B cell (primary cell): ENCODE data around the gene NPEPL1. TPM values are rescaled to one million over a fixed set of nuclear protein-coding genes. Genes with fewer than 3 reads are reported as not detected.

Source experiments
- ATAC-seq: fragments of 200-7000 bp; cut with Tn5 transposase; one replicate; pipeline ENCODE4 v1.10.0; 2021; ENCODE audit warnings: low read depth, mild to moderate bottlenecking, moderate number of reproducible peaks, moderate library complexity
- CTCF ChIA-PET: fragments of 350-600 bp; sonication (Branson Sonifier 250); formaldehyde crosslinking; loops from one replicate; lab custom pipeline; 2021; ENCODE audit warnings: antibody characterized with exemption, inconsistent platforms; lab: Charles Lee
- POLR2A ChIA-PET: fragments of 350-600 bp; sonication (Branson Sonifier 250); formaldehyde crosslinking; loops from one replicate; lab custom pipeline; 2021; ENCODE audit warnings: antibody characterized with exemption; lab: Charles Lee
- DNase-seq: peaks from one replicate; pipeline ENCODE4 v3.0.0; 2013
- H2AFZ ChIP-seq: 2 replicates; pipeline ENCODE4 v1.6.1; 2012; ENCODE audit warnings: mild to moderate bottlenecking, low read depth, low read length; ENCODE audit not compliant: insufficient read depth, poor library complexity, severe bottlenecking
- H3K27ac ChIP-seq, 2 donors: 1 replicate in 1 of 2; 2 replicates in 1 of 2; pipeline ENCODE4 v1.5.1; 2012 to 2013; ENCODE audit warnings: low read length in 2 of 2, mild to moderate bottlenecking in 2 of 2, moderate library complexity in 1 of 2
- H3K27me3 ChIP-seq, 4 experiments: fragments of 200-600 bp in 1 of 4; sonication (generic) in 1 of 4; replicated peaks in 1 of 4; 1 replicate in 2 of 4; 2 replicates in 2 of 4; pipeline versions ENCODE4 v1.6.1 to v1.7.0; 2013 to 2016; ENCODE audit warnings: low read length in 3 of 4, mild to moderate bottlenecking in 2 of 4, mixed read lengths in 1 of 4, moderate library complexity in 1 of 4; ENCODE audit not compliant: insufficient read depth in 4 of 4, control insufficient read depth in 3 of 4; ENCODE audit errors: control extremely low read depth in 1 of 4
- H3K36me3 ChIP-seq, 2 experiments: replicated peaks in 1 of 2; 1 replicate in 1 of 2; 2 replicates in 1 of 2; pipeline versions ENCODE4 v1.6.1 to v1.7.1; 2013; ENCODE audit warnings: low read length in 1 of 2; ENCODE audit not compliant: insufficient read depth in 2 of 2, control insufficient read depth in 1 of 2; ENCODE audit errors: control extremely low read depth in 1 of 2, extremely low read depth in 1 of 2
- H3K4me1 ChIP-seq, 2 donors: fragments of 200-600 bp in 1 of 2; sonication (generic) in 1 of 2; 1 replicate in 1 of 2; 2 replicates in 1 of 2; pipeline versions ENCODE4 v1.5.1 to v1.6.1; 2013 to 2017; ENCODE audit warnings: low read length in 2 of 2; ENCODE audit not compliant: control insufficient read depth in 2 of 2, insufficient read depth in 2 of 2
- H3K4me2 ChIP-seq: replicated peaks from 2 replicates; pipeline ENCODE3; 2012; ENCODE audit warnings: mild to moderate bottlenecking, low read depth, low read length; ENCODE audit not compliant: poor library complexity, severe bottlenecking
- H3K4me3 ChIP-seq, 5 experiments: fragments of 200-600 bp in 1 of 5; sonication (generic) in 1 of 5; 1 replicate in 3 of 5; 2 replicates in 2 of 5; pipeline versions ENCODE4 v1.5.1 to v1.7.0; 2011 to 2016; ENCODE audit warnings: low read length in 4 of 5, mild to moderate bottlenecking in 4 of 5, low read depth in 2 of 5, control low read depth in 1 of 5, moderate library complexity in 1 of 5; ENCODE audit not compliant: insufficient read depth in 1 of 5; ENCODE audit errors: control extremely low read depth in 1 of 5, extremely low read depth in 1 of 5
- H3K79me2 ChIP-seq: fragments of 200-600 bp; sonication (generic); one replicate; pipeline ENCODE4 v1.6.0; 2016; ENCODE audit warnings: low read length; ENCODE audit not compliant: control insufficient read depth, insufficient read depth
- H3K9ac ChIP-seq: fragments of 200-600 bp; sonication (generic); 2 replicates; pipeline ENCODE4 v1.6.1; 2017; ENCODE audit warnings: mild to moderate bottlenecking, low read length, moderate library complexity
- H3K9me3 ChIP-seq, 3 donors: one replicate each; pipeline versions ENCODE4 v1.6.1 to v1.7.1; 2013; ENCODE audit warnings: low read length in 2 of 3; ENCODE audit not compliant: control insufficient read depth in 2 of 3, insufficient read depth in 1 of 3; ENCODE audit errors: control extremely low read depth in 1 of 3
- H4K20me1 ChIP-seq: 2 replicates; pipeline ENCODE4 v1.6.0; 2012; ENCODE audit warnings: mild to moderate bottlenecking, low read length; ENCODE audit not compliant: insufficient read depth, control insufficient read depth, poor library complexity, severe bottlenecking
- H3K27ac Mint-ChIP-seq: one replicate; pipeline ENCODE4 v1.8.0; 2021; ENCODE audit warnings: mixed read lengths
- H3K27me3 Mint-ChIP-seq: one replicate; pipeline ENCODE4 v1.8.0; 2021; ENCODE audit warnings: mixed read lengths
- H3K4me1 Mint-ChIP-seq: one replicate; pipeline ENCODE4 v1.8.0; 2021; ENCODE audit warnings: mixed read lengths
- H3K4me3 Mint-ChIP-seq: one replicate; pipeline ENCODE4 v1.8.0; 2021; ENCODE audit warnings: mixed read lengths
- H3K9me3 Mint-ChIP-seq: one replicate; pipeline ENCODE4 v1.8.0; 2022; ENCODE audit warnings: mixed read lengths; ENCODE audit not compliant: insufficient read depth
- CTCF ChIP-seq: fragments of 200-600 bp; IDR thresholded peaks from one replicate; pipeline ENCODE4 v1.8.0; 2022; ENCODE audit warnings: antibody characterized with exemption, mild to moderate bottlenecking
- EZH2 ChIP-seq: IDR thresholded peaks from 2 replicates; pipeline ENCODE4 v1.6.1; 2012; ENCODE audit warnings: borderline replicate concordance, low read depth, mild to moderate bottlenecking, moderate library complexity, low read length; ENCODE audit not compliant: insufficient read depth, poor library complexity, severe bottlenecking
- WGBS: methylation state at CpG from one replicate; pipeline ENCODE4 v1.1.5; 2013; ENCODE audit warnings: missing lambda C conversion rate; ENCODE audit not compliant: insufficient coverage; 5-methylcytosine and 5-hydroxymethylcytosine counted together
- intact Hi-C: fragments of 100-400 bp; cut with micrococcal nuclease; formaldehyde crosslinking; loops from one replicate; pipeline ENCODE4 v1.10.0; 2022
- polyA plus RNA-seq: library from polyadenylated mRNA; depleted of rRNA; stranded (reverse); fragments of >200 nt; gene quantifications from 2 replicates; pipeline ENCODE4 v1.2.3, GENCODE V29; 2012
- total RNA-seq, 2 donors: library from RNA; stranded (reverse); fragments of 120-200 nt in 1 of 2; gene quantifications; 1 replicate in 1 of 2; 2 replicates in 1 of 2; pipeline versions ENCODE4 v1.2.3 to v1.2.4, GENCODE V29; 2013 to 2022

NPEPL1 gene
- total and polyA plus RNA-seq, 2 donors (not counting 1 experiment from before 2014, with no cell fraction given), result 34.3 to 45.1 TPM

GRCh38 chr20:58698741-58699622 lies 6.4 kb downstream of the NPEPL1 start:
- intact Hi-C loops, result no loop called here
- no peak for DNase-seq
- Histone ChIP-seq H3K4me3 (no peak overlapping the region), H2AFZ (no peak overlapping the region), H3K9ac (no peak overlapping the region), H3K4me2 (no peak overlapping the region), H3K27ac (no peak overlapping the region), H3K79me2 (peaks cover 2% of the 10 kb centered on the region), H4K20me1 (no peaks in the 10 kb centered on the region), H3K4me1 (no peaks in the 10 kb centered on the region), H3K9me3 (no peaks in the 10 kb centered on the region), H3K27me3 (no peaks in the 10 kb centered on the region), H3K36me3 (peaks cover 0 to 20% of the 10 kb centered on the region in 2 experiments)
- 98% methylated on average over 21 of the region's 27 CpGs for WGBS
- ChIA-PET POLR2A (no interaction called here), CTCF (no interaction called here)
- TF ChIP-seq CTCF (no peak), EZH2 (no peak)
- no peak for ATAC-seq
- Mint-ChIP-seq H3K27ac (no peak overlapping the region), H3K9me3 (no peaks in the 10 kb centered on the region), H3K4me3 (no peak overlapping the region), H3K27me3 (no peaks in the 10 kb centered on the region), H3K4me1 (peaks cover 2% of the 10 kb centered on the region)

- no peak overlapping the region for H3K4me3 Mint-ChIP-seq
- CTCF ChIA-PET, result no interaction called here
Observed at GRCh38 chr20:58699623-58700107, 7.1 kb downstream of the NPEPL1 start.

More at GRCh38 chr20:58699623-58700107, 7.1 kb downstream of the NPEPL1 start:
- DNase-seq, result no peak
- no peaks in the 10 kb centered on the region for H3K4me1 ChIP-seq
- H3K4me2 ChIP-seq, result no peak overlapping the region
- TF ChIP-seq EZH2 (no peak), CTCF (no peak)
- H2AFZ ChIP-seq, result no peak overlapping the region
- no peak overlapping the region for H3K27ac Mint-ChIP-seq
- no peaks in the 10 kb centered on the region for H3K27me3 ChIP-seq
- peaks cover 0 to 20% of the 10 kb centered on the region in 2 experiments for H3K36me3 ChIP-seq
- H3K4me3 ChIP-seq, result no peak overlapping the region
- intact Hi-C loops, result no loop called here
- H4K20me1 ChIP-seq, result no peaks in the 10 kb centered on the region
- H3K9ac ChIP-seq, result no peak overlapping the region
- POLR2A ChIA-PET, result no interaction called here
- H3K9me3 Mint-ChIP-seq, result no peaks in the 10 kb centered on the region
- no peaks in the 10 kb centered on the region for H3K4me1 Mint-ChIP-seq
- WGBS, result 96% methylated on average over 7 of the region's 9 CpGs
- no peak for ATAC-seq
- H3K9me3 ChIP-seq, result no peaks in the 10 kb centered on the region
- no peaks in the 10 kb centered on the region for H3K27me3 Mint-ChIP-seq
- H3K79me2 ChIP-seq, result no peaks in the 10 kb centered on the region
- no peak overlapping the region for H3K27ac ChIP-seq
